ENCODE data around the gene PLA2G4B.
A peak's percentile ranks its signal among the peaks of the same experiment; 100 is the strongest.

Gene PLA2G4B

GRCh38 chr15:41838400-41838897 is at the start of gene PLA2G4B:
Gene PLA2G4B (plus strand): TSS chr15:41838847. CDS start chr15:41838914, 67 bp downstream.
- DNase-seq (ENCODE audit: low read depth): no peak

GRCh38 chr15:41789236-41789635 is 49.4 kb upstream of the PLA2G4B start:
- no peak for DNase-seq (ENCODE audit: low read depth)

- DNase-seq (ENCODE audit: low read depth): no peak
Observed at GRCh38 chr15:41789662-41790061, 49.0 kb upstream of the PLA2G4B start.

- DNase-seq (ENCODE audit: low read depth): no peak
Observed at GRCh38 chr15:41790169-41790568, 48.5 kb upstream of the PLA2G4B start.

- DNase-seq (ENCODE audit: low read depth): peak; percentile 61
Observed at GRCh38 chr15:41790756-41791546, 47.7 kb upstream of the PLA2G4B start.

GRCh38 chr15:41791547-41791937 is 47.1 kb upstream of the PLA2G4B start:
- DNase-seq (ENCODE audit: low read depth): no peak

GRCh38 chr15:41792000-41792637 is 46.5 kb upstream of the PLA2G4B start:
- no peak for DNase-seq (ENCODE audit: low read depth)

GRCh38 chr15:41794081-41794480 is 44.6 kb upstream of the PLA2G4B start:
- no peak for DNase-seq (ENCODE audit: low read depth)

- no peak for DNase-seq (ENCODE audit: low read depth)
Observed at GRCh38 chr15:41795996-41796856, 42.4 kb upstream of the PLA2G4B start.

GRCh38 chr15:41797201-41797944 is 41.3 kb upstream of the PLA2G4B start:
- no peak for DNase-seq (ENCODE audit: low read depth)

GRCh38 chr15:41798607-41799487 is 39.8 kb upstream of the PLA2G4B start:
- DNase-seq (ENCODE audit: low read depth): peak; percentile 39

- no peak for DNase-seq (ENCODE audit: low read depth)
Observed at GRCh38 chr15:41799488-41799805, 39.2 kb upstream of the PLA2G4B start.

GRCh38 chr15:41801185-41801584 is 37.5 kb upstream of the PLA2G4B start:
- no peak for DNase-seq (ENCODE audit: low read depth)

- DNase-seq (ENCODE audit: low read depth): peak; percentile 43
Observed at GRCh38 chr15:41801850-41802455, 36.7 kb upstream of the PLA2G4B start.

GRCh38 chr15:41804361-41804760 is 34.3 kb upstream of the PLA2G4B start:
- no peak for DNase-seq (ENCODE audit: low read depth)

GRCh38 chr15:41804916-41805666 is 33.6 kb upstream of the PLA2G4B start:
- DNase-seq (ENCODE audit: low read depth): no peak

- no peak for DNase-seq (ENCODE audit: low read depth)
Observed at GRCh38 chr15:41805711-41806110, 32.9 kb upstream of the PLA2G4B start.

GRCh38 chr15:41806291-41807181 is 32.1 kb upstream of the PLA2G4B start:
- no peak for DNase-seq (ENCODE audit: low read depth)

- DNase-seq (ENCODE audit: low read depth): no peak
Observed at GRCh38 chr15:41809121-41809520, 29.5 kb upstream of the PLA2G4B start.

Measured in HS-5 (cell line).